GM23338 (cell line): ENCODE data around the gene CYP3A4. TPM values are rescaled to one million over a fixed set of nuclear protein-coding genes. Genes with fewer than 3 reads are reported as not detected.
"Not testable (repeated sequence)": the region's sequence is repeated elsewhere in the genome, so short reads cannot be mapped to it uniquely, and the experiment has no call there.

ENCODE experiments used
- ATAC-seq: fragments of 200-7000 bp; cut with Tn5 transposase; 3 replicates; pipeline ENCODE4 v1.9.1; 2020
- DNase-seq: peaks from one replicate; pipeline ENCODE4 v3.0.0-alpha.2; 2015; ENCODE audit warnings: low spot score
- H2AFZ ChIP-seq: fragments of 200-600 bp; sonication (generic); 2 replicates; pipeline ENCODE4 v1.8.0; 2016; ENCODE audit warnings: antibody characterized with exemption, mild to moderate bottlenecking, moderate library complexity
- H3F3A ChIP-seq: fragments of 200-600 bp; sonication (generic); replicated peaks from 2 replicates; pipeline ENCODE4 v1.8.0; 2017; ENCODE audit warnings: antibody characterized with exemption, mixed run types, low read depth
- H3K27ac ChIP-seq: fragments of 200-600 bp; sonication (generic); 2 replicates; pipeline ENCODE4 v1.6.1; 2016; ENCODE audit warnings: low read depth
- H3K27me3 ChIP-seq: fragments of 200-600 bp; sonication (generic); 2 replicates; pipeline ENCODE4 v1.8.0; 2016; ENCODE audit warnings: mild to moderate bottlenecking, mixed run types, moderate library complexity; ENCODE audit not compliant: insufficient read depth
- H3K36me3 ChIP-seq: fragments of 200-600 bp; sonication (generic); 2 replicates; pipeline ENCODE4 v1.8.0; 2016; ENCODE audit warnings: mild to moderate bottlenecking; ENCODE audit not compliant: insufficient read depth
- H3K4me1 ChIP-seq: fragments of 200-600 bp; sonication (generic); 2 replicates; pipeline ENCODE4 v1.8.0; 2016; ENCODE audit warnings: mild to moderate bottlenecking, moderate library complexity; ENCODE audit not compliant: insufficient read depth
- H3K4me2 ChIP-seq: fragments of 200-600 bp; sonication (generic); 2 replicates; pipeline ENCODE4 v1.7.1; 2017; ENCODE audit warnings: mixed run types
- H3K4me3 ChIP-seq: fragments of 200-600 bp; sonication (generic); 2 replicates; pipeline ENCODE4 v1.6.1; 2016; ENCODE audit warnings: mixed run types
- H3K79me2 ChIP-seq: fragments of 200-600 bp; sonication (generic); replicated peaks from 2 replicates; pipeline ENCODE4 v1.8.0; 2017; ENCODE audit warnings: mild to moderate bottlenecking; ENCODE audit not compliant: insufficient read depth
- H3K9me2 ChIP-seq: fragments of 200-600 bp; sonication (generic); 2 replicates; pipeline ENCODE4 v1.8.0; 2017; ENCODE audit not compliant: insufficient read depth
- H4K20me1 ChIP-seq: fragments of 200-600 bp; sonication (generic); replicated peaks from 2 replicates; pipeline ENCODE4 v1.8.0; 2017; ENCODE audit warnings: mild to moderate bottlenecking; ENCODE audit not compliant: insufficient read depth
- H3K27ac Mint-ChIP-seq: 2 replicates; pipeline ENCODE4 v1.8.0; 2020; ENCODE audit warnings: inconsistent platforms, mild to moderate bottlenecking, moderate library complexity, mixed read lengths
- H3K27me3 Mint-ChIP-seq: 3 replicates; pipeline ENCODE4 v1.8.0; 2022; ENCODE audit warnings: low read depth, mild to moderate bottlenecking, moderate library complexity, mixed read lengths, inconsistent platforms; ENCODE audit not compliant: insufficient read depth, poor library complexity
- H3K36me3 Mint-ChIP-seq: 3 replicates; pipeline ENCODE4 v1.8.0; 2021; ENCODE audit warnings: low read depth, mild to moderate bottlenecking, inconsistent platforms, moderate library complexity, mixed read lengths
- H3K4me1 Mint-ChIP-seq: 3 replicates; pipeline ENCODE4 v1.8.0; 2020; ENCODE audit warnings: mild to moderate bottlenecking, inconsistent platforms, mixed read lengths
- H3K4me3 Mint-ChIP-seq: 3 replicates; pipeline ENCODE4 v1.8.0; 2021; ENCODE audit warnings: moderate library complexity, mild to moderate bottlenecking, inconsistent platforms, mixed read lengths
- H3K9me3 Mint-ChIP-seq: 3 replicates; pipeline ENCODE4 v1.8.0; 2020; ENCODE audit warnings: moderate library complexity, mild to moderate bottlenecking, inconsistent platforms, mixed read lengths
- EZH2 ChIP-seq: fragments of 200-600 bp; sonication (generic); IDR thresholded peaks from one replicate; pipeline ENCODE4 v1.8.0; 2017; ENCODE audit warnings: antibody characterized with exemption, mild to moderate bottlenecking, low read depth; ENCODE audit not compliant: unreplicated experiment
- JUNB ChIP-seq: IDR thresholded peaks from one replicate; pipeline ENCODE4 v1.6.1; 2016; ENCODE audit warnings: antibody characterized with exemption; ENCODE audit not compliant: unreplicated experiment
- ZNF462 ChIP-seq: fragments of 250-450 bp; sonication (Bioruptor Pico); IDR thresholded peaks from 2 replicates; pipeline ENCODE4 v1.5.0; 2020; ENCODE audit warnings: mild to moderate bottlenecking, moderate library complexity
- polyA plus RNA-seq: library from polyadenylated mRNA; unstranded; fragments of >200 nt; fragmentation: Nextera tagmentation; extraction: Ambion mirVana; gene quantifications from 2 replicates; pipeline ENCODE4 v1.2.1, GENCODE V29; 2016
- total RNA-seq: library from RNA; depleted of rRNA; stranded (reverse); fragments of >200 nt; shearing (Covaris generic); gene quantifications from 2 replicates; pipeline ENCODE4 v1.2.3, GENCODE V29; 2014

CYP3A4 gene
- total and polyA plus RNA-seq, 2 experiments from 2014 or later, result not detected

GRCh38 chr7:99778880-99779279, 5.1 kb downstream of the CYP3A4 start:
- Mint-ChIP-seq H3K4me3 (no peak overlapping the region), H3K27ac (no peak overlapping the region), H3K4me1 (peaks cover 3% of the 10 kb centered on the region; the same call in 2 of the 3 replicates), H3K27me3 (no peaks in the 10 kb centered on the region), H3K36me3 (no peaks in the 10 kb centered on the region), H3K9me3 (no peaks in the 10 kb centered on the region; the same call in 2 of the 3 replicates)
- Histone ChIP-seq H3K4me2 (no peak overlapping the region), H3K27ac (no peak overlapping the region), H4K20me1 (no peaks in the 10 kb centered on the region), H3K4me1 (no peaks in the 10 kb centered on the region), H3F3A (no peaks in the 10 kb centered on the region), H3K4me3 (no peak overlapping the region), H3K36me3 (no peaks in the 10 kb centered on the region), H3K9me2 (no peaks in the 10 kb centered on the region), H3K79me2 (no peaks in the 10 kb centered on the region), H3K27me3 (no peaks in the 10 kb centered on the region), H2AFZ (no peak overlapping the region)
- TF ChIP-seq JUNB (no peak), ZNF462 (CRISPR knock-in tag) (no peak), EZH2 (no peak)
- ATAC-seq (no peak), DNase-seq (no peak)

GRCh38 chr7:99773395-99773794, 10.6 kb downstream of the CYP3A4 start:
- not testable (repeated sequence) for H2AFZ ChIP-seq, H3K27ac ChIP-seq, H3K9me2 ChIP-seq, H3K36me3 ChIP-seq, H3K27ac Mint-ChIP-seq, DNase-seq, H3K4me2 ChIP-seq, H3K36me3 Mint-ChIP-seq, H3K4me1 Mint-ChIP-seq, H3F3A ChIP-seq, H3K79me2 ChIP-seq, H3K27me3 Mint-ChIP-seq, H3K4me1 ChIP-seq, H3K4me3 ChIP-seq, H4K20me1 ChIP-seq, ATAC-seq, H3K9me3 Mint-ChIP-seq, H3K4me3 Mint-ChIP-seq, H3K27me3 ChIP-seq
